ENCODE data around the gene PTPN14.
"Not testable (repeated sequence)": the region's sequence is repeated elsewhere in the genome, so short reads cannot be mapped to it uniquely, and the experiment has no call there.

Gene PTPN14

GRCh38 chr1:214506972-214507431 lies 44.4 kb downstream of the PTPN14 start:
- DNase-seq: no peak

- DNase-seq: no peak
Observed at GRCh38 chr1:214505134-214505533, 46.3 kb downstream of the PTPN14 start.

GRCh38 chr1:214504330-214504729 lies 47.1 kb downstream of the PTPN14 start:
- no peak for DNase-seq

- DNase-seq: no peak
Observed at GRCh38 chr1:214503553-214503952, 47.8 kb downstream of the PTPN14 start.

DNA sequence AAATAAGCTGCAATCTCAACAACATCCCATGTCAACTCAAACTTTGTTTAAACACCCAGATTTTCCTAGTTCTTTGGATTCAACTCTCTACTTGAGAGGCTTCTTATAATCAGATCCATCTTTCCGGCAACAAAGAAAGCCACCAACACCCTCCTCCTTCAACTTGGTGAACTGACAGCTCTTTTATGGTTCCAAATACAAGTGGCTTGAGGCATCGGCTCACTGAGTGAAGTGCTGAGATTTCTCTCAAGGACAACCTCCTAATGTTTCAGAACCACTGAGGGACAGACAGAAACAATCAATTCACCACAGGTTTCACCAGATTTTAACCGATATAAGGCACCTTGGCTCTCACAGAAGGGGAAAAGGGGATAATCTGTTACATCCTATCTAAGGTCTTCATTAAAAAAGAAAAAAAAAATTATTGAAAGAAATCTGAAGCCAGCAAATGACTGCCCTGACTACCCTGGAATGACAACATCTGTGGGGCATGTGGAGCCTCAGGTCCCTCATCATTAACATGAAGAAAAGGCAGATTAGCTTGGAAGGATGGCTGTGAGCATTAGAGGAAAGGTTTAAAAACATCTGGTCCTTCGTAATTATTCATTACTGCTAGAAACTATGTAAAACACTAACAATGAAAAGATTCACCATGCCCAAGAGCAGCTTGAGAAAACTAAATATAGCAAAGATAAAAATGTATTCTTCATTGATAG lies 50.9 kb downstream of the PTPN14 start:
- no peak for DNase-seq

DNA sequence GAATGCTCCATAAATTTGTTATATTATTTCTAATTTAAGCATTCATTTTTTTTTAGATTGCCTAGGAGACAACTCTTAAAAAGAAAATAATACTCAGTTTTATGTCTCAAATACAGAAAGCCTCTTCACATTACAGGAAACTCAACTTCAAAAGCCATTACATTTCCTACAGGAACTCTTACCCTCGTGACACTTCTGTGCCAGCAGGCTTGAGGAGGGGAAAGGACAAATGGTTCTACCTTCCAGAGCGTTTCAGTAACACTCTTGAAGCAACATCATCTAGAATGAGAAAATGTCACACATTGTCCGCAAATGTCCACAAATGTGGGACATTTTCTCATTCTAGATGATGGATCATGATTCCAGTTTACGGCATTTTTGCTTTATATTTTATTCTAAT lies 51.7 kb downstream of the PTPN14 start:
- no peak for DNase-seq

- DNase-seq: no peak
Observed at GRCh38 chr1:214498021-214498420, 53.4 kb downstream of the PTPN14 start.

DNA sequence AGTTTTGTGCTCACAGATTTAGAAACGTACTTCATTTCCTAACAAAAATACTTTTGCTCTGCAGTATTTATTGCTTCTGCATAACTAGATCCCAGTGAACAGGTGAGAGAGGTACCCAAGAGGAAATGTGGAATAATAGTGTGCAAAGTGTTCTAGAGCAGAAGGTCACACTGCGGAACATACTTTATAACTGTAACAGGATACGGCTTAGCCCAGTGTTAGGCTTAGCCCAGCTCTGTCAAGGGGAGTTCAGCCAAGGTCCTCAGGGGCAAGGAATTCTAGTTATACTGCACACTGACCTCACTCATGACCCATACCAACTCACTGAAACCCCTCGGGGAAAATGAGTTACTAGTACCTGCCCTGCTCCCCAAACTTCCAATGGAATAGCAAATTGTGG lies 55.3 kb downstream of the PTPN14 start:
- DNase-seq: no peak

- DNase-seq: no peak
Observed at GRCh38 chr1:214494706-214495105, 56.7 kb downstream of the PTPN14 start.

DNA sequence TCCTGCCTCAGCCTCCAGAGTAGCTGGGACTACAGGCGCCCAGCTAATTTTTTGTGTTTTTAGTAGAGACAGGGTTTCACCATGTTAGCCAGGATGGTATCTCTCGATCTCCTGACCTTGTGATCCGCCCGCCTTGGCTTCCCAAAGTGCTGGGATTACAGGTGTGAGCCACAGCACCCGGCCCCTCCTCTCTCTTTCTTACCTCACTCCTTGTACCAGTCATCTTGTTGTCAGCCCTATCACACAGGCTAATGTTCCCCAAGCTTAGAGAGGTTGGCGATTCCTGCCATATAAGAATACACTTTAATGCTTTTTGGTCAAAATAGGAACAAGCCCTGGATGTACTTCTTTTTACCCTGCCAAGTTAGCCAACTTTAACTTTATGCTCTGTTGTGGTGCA lies 57.2 kb downstream of the PTPN14 start:
- DNase-seq: not testable (repeated sequence)

DNA sequence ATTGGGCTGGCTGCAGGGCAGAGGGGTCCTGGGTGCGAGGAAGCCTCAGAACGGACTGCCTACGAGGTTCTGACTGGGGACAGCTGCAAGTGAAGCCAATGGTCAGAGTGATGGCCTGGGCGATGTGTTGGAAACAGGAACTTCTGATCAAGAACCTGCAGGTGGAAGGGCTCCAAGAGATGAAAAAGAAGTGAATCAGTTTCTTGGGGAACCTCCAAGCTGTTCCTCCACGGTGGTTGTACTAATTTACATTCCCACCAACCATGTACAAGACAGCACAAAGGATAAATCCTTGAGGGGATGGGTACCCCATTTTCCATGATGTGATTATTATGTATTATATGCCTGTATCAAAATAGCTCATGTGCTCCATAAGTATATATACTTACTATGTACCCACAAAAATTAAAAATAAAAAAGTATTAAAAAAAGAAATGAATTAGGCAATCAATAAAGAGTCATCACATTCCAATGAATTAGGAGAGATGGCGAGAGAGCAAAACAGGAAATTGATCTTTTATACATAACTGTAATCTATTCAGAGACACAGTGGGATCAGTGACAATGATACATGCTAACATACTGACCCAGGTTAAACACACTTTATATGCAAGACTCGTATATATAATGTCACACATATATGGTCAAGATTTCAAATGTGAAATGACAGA lies 58.1 kb downstream of the PTPN14 start:
- no peak for DNase-seq

DNA sequence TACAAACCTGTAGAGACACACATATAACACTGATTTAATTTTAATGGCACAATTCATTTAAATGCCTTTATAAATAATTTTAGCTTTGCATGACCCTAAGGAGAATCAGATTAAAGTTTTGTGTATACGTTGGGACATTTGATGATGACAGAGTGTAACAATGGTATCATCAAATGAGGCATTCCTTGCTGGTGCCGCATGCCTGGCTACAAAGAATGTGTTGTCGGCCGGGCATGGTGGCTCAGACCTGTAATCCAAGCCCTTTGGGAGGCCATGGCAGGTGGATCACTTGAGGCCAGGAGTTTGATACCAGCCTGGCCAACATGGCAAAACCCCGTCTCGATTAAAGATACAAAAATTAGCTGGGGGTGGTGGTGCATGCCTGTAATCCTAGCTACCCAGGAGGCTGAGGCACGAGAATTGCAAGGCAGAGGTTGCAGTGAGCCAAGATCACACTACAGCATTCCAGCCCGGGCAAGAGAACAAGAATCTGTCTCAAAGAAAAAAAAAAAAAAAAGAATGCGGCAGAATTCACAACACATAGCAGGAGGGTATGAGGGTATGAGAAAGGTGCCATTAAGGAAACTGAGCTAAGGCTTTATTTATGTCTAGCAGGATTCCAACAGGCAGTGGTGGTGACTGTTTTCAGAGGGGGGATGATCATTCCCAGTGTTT lies 58.9 kb downstream of the PTPN14 start:
- no peak for DNase-seq

GRCh38 chr1:214491468-214492146 lies 59.8 kb downstream of the PTPN14 start:
- DNase-seq: no peak

- no peak for DNase-seq
Observed at GRCh38 chr1:214485151-214485550, 66.3 kb downstream of the PTPN14 start.

GRCh38 chr1:214483180-214483579 lies 68.2 kb downstream of the PTPN14 start:
- DNase-seq: not testable (repeated sequence)

- DNase-seq: not testable (repeated sequence)
Observed at GRCh38 chr1:214481983-214482634, 69.3 kb downstream of the PTPN14 start.

DNA sequence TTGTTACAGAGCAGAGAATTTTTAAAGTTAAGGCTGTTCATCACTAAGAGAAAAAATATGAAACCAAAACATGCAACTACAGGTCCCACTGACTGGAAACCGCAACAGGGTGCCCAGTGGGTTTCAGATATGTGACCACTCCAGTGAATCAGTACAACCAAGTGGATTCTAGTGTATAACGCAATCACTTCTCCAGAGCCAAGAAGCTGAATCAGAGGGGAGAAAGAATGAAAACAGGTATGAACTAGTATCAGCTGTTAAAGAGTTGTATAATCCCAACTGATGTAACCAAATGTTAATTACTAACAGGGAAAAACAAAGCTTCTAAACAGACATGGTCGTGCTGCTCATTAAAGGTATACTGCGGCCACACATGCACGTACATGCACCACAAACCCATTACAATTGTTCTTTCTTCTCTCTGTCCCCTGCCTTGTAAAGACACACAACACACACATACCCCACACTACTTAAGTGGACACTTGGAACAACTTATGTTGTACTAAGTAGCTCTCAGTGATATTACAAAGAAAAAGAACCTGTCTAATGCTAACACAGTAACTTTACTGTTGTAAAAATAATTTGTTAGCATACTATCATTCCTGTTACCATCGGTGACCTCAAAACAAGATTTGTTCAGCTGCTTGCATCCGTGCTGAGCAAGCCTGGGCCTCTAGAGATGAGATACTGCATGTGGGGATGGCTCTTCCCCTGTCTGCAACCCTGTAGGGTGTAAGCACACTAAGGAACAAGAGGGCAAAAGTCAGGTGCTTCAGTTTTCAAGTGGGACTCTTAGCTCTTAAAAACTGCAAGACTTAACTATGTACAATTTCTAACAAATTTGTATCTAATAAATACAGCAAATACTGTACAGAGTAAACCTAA lies 74.2 kb downstream of the PTPN14 start:
- DNase-seq: no peak

DNA sequence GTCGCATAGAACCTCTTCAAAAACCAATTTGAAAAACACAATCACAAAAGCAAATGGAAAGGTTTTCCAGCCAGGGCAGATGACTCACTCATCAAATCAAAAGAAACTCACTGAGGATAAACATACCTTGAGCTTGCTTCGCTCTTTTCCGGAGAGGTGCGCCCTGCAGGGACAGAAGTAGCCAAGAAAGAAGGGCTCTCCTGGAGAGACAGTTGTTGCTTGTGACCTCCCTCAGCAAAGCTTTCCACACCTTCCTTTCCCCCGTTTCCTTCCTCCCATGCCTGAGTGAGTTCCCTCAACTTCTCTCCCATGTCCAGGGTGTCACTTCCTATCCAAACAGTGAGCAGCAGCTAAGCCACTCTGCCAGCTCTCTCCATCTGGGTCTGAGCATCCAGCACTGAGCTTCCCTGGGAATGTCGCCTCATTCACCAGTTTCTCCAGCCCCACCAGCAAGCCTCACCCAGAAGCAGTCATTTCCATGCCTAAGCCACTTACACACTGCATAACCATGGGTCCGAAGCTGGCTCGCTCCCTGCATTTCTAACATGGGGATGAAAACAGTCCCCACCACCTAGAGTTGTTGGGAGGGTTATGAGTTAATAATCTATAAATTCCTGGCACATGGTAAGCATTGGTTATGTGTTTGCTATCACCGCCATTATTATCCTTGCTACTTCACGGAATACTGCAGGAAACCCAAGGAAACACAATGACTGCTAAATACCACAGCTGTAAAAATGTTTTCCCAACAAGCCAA lies 75.0 kb downstream of the PTPN14 start:
- no peak for DNase-seq

- DNase-seq: no peak
Observed at GRCh38 chr1:214475746-214476145, 75.7 kb downstream of the PTPN14 start.

DNA sequence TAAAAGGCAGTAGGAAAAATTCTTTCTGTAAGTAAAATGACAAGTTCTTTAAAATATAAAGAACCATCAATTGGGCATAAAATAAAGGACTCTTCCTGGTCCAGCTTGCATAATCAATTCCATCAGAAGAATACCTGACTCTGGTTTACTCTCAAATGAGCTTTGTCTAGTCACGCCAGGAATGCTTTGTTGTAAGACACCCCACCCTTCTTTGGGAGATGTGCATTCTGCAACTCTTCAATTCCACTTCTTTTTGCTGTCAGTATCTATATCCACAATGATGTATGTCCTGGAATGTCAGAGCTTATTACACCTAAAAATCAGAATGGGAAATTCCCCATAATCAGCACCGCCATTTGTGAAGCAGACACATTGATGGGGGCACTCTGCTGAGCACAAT lies 76.1 kb downstream of the PTPN14 start:
- DNase-seq: no peak

GRCh38 chr1:214474467-214474866 lies 76.9 kb downstream of the PTPN14 start:
- no peak for DNase-seq
